K562 (cell line): ENCODE results near the gene IL6ST. TPM values are rescaled to one million over a fixed set of nuclear protein-coding genes. Genes with fewer than 3 reads are reported as not detected.

ENCODE experiments used
- ATAC-seq: fragments of 200-7000 bp; cut with Tn5 transposase; 3 replicates; pipeline ENCODE4 v1.9.1; 2020; ENCODE audit warnings: moderate library complexity
- BruUV-seq: library from RNA; stranded (reverse); fragments of 400-500 nt; replicated peaks from 2 replicates; lab custom pipeline; 2021; lab: Mats Ljungman, UMichigan
- CTCF ChIA-PET: fragments of 300-600 bp; formaldehyde crosslinking; extraction: SDS; loops from one replicate; lab custom pipeline; 2021; ENCODE audit warnings: low intra/inter-chr PET ratio; lab: Yijun Ruan, JAX
- POLR2A ChIA-PET: fragments of 300-600, 350-650 bp; sonication (Branson Sonifier 250); formaldehyde crosslinking; extraction: SDS; loops from one replicate; lab custom pipeline; 2021; ENCODE audit warnings: antibody characterized with exemption, inconsistent platforms; lab: Yijun Ruan, JAX
- DNase-seq, 4 experiments: peaks; one replicate each; pipeline versions ENCODE4 v3.0.0 to v3.0.0-alpha.2; 2011 to 2018; ENCODE audit warnings: low spot score in 3 of 4, mixed read lengths in 3 of 4; ENCODE audit errors: extremely low read depth in 1 of 4
- FAIRE-seq: peaks from 2 replicates; lab custom pipeline; 2011; peaks lifted over from hg19 to GRCh38; lab: Jason Lieb, UNC
- H2AFZ ChIP-seq: 2 replicates; pipeline ENCODE4 v1.6.0; 2011; ENCODE audit warnings: low read depth, low read length, control low read depth, inconsistent platforms
- H3K27ac ChIP-seq: fragments of 200-600 bp; 3 replicates; pipeline ENCODE4 v1.8.0; 2011; ENCODE audit warnings: low read depth, mild to moderate bottlenecking, control low read depth, inconsistent platforms, low read length, moderate library complexity, mixed read lengths; ENCODE audit errors: extremely low read depth
- H3K27me3 ChIP-seq, 2 experiments: fragments of 300-600 bp in 1 of 2; 2 replicates in 1 of 2; 3 replicates in 1 of 2; pipeline versions ENCODE4 v1.6.0 to v1.8.0; 2011; ENCODE audit warnings: inconsistent platforms in 2 of 2, low read length in 2 of 2, mild to moderate bottlenecking in 1 of 2, mixed read lengths in 1 of 2, moderate library complexity in 1 of 2; ENCODE audit not compliant: control insufficient read depth in 2 of 2, insufficient read depth in 2 of 2
- H3K36me3 ChIP-seq: fragments of 300-600 bp; 3 replicates; pipeline ENCODE4 v1.8.0; 2011; ENCODE audit warnings: mild to moderate bottlenecking, low read length, inconsistent platforms; ENCODE audit not compliant: control insufficient read depth, insufficient read depth
- H3K4me1 ChIP-seq, 2 experiments: fragments of 200-600 bp in 1 of 2; replicated peaks in 1 of 2; 2 replicates in 1 of 2; 3 replicates in 1 of 2; pipeline versions ENCODE4 v1.5.1 to v1.8.0; 2011; ENCODE audit warnings: inconsistent platforms in 2 of 2, low read length in 2 of 2, mild to moderate bottlenecking in 1 of 2, mixed read lengths in 1 of 2, moderate library complexity in 1 of 2; ENCODE audit not compliant: control insufficient read depth in 2 of 2, insufficient read depth in 2 of 2
- H3K4me2 ChIP-seq: 2 replicates; pipeline ENCODE4 v1.6.1; 2011; ENCODE audit warnings: low read length, control low read depth, inconsistent platforms, mixed read lengths; ENCODE audit not compliant: insufficient read depth
- H3K4me3 ChIP-seq: fragments of 200-600 bp; sonication (generic), shearing (Covaris generic); 2 replicates; pipeline ENCODE4 v1.5.1; 2016; ENCODE audit warnings: control low read depth, inconsistent platforms
- H3K79me2 ChIP-seq: fragments of 200-600 bp; 3 replicates; pipeline ENCODE4 v1.8.0; 2011; ENCODE audit warnings: low read length, inconsistent platforms; ENCODE audit not compliant: control insufficient read depth, insufficient read depth
- H3K9ac ChIP-seq, 2 experiments: 2 replicates each; pipeline versions ENCODE4 v1.6.0 to v1.6.1; 2011; ENCODE audit warnings: low read depth in 2 of 2, low read length in 2 of 2, control low read depth in 1 of 2, inconsistent platforms in 1 of 2, mild to moderate bottlenecking in 1 of 2, mixed read lengths in 1 of 2; ENCODE audit not compliant: insufficient read depth in 1 of 2
- H3K9me1 ChIP-seq: one replicate; pipeline ENCODE4 v1.6.0; 2011; ENCODE audit warnings: inconsistent platforms, mild to moderate bottlenecking, low read length, moderate library complexity; ENCODE audit not compliant: control insufficient read depth, insufficient read depth
- H3K9me3 ChIP-seq: replicated peaks from 2 replicates; pipeline ENCODE4 v1.5.1; 2011; ENCODE audit warnings: low read depth, low read length, inconsistent platforms; ENCODE audit not compliant: control insufficient read depth, insufficient read depth
- H4K20me1 ChIP-seq: replicated peaks from 2 replicates; pipeline ENCODE4 v1.6.1; 2011; ENCODE audit warnings: low read length, inconsistent platforms, mixed read lengths; ENCODE audit not compliant: control insufficient read depth, insufficient read depth
- HDAC8 ChIP-seq: fragments of 450-650 bp; IDR thresholded peaks from 2 replicates; pipeline ENCODE4 v1.6.1; 2016; ENCODE audit warnings: mild to moderate bottlenecking, missing genetic modification characterization, moderate library complexity, missing compliant biosample characterization
- PTTG1 ChIP-seq: fragments of 450-650 bp; IDR thresholded peaks from 2 replicates; pipeline ENCODE4 v1.6.1; 2016; ENCODE audit warnings: low read depth, mild to moderate bottlenecking, missing genetic modification characterization, missing compliant biosample characterization
- RBM17 ChIP-seq: fragments of 200-400 bp; formaldehyde crosslinking; IDR thresholded peaks from 2 replicates; pipeline ENCODE4 v1.6.1; 2017; ENCODE audit warnings: low read depth, mild to moderate bottlenecking, low read length, borderline replicate concordance
- SRSF7 ChIP-seq: fragments of 200-400 bp; formaldehyde crosslinking; optimal IDR thresholded peaks from 2 replicates; pipeline ENCODE3; 2017; ENCODE audit warnings: mild to moderate bottlenecking, low read depth, low read length
- ZNF121 ChIP-seq: sonication (generic); formaldehyde crosslinking; conservative IDR thresholded peaks from 2 replicates; pipeline ENCODE4 v1.8.0; 2022; ENCODE audit warnings: missing genetic modification reagents
- ZNF124 ChIP-seq: sonication (generic); formaldehyde crosslinking; IDR thresholded peaks from 2 replicates; pipeline ENCODE4 v1.8.1; 2022; ENCODE audit warnings: missing genetic modification reagents
- ZNF764 ChIP-seq: fragments of 250-450 bp; sonication (Bioruptor Pico); IDR thresholded peaks from 2 replicates; pipeline ENCODE4 v1.4.0; 2020; ENCODE audit warnings: low read depth, mild to moderate bottlenecking, moderate library complexity
- WGBS: fragments of 100-300 bp; shearing (Covaris generic); methylation state at CpG from one replicate; pipeline ENCODE4 v1.1.6; 2016; ENCODE audit warnings: low coverage, mixed read lengths; ENCODE audit not compliant: insufficient coverage; ENCODE audit errors: missing lambda C conversion rate; 5-methylcytosine and 5-hydroxymethylcytosine counted together
- in situ Hi-C: fragments of 300-500 bp; cut with MboI; formaldehyde crosslinking; loops from 4 replicates; pipeline ENCODE4 v1.15.0; 2018; ENCODE audit warnings: inconsistent platforms, mixed read lengths
- intact Hi-C: fragments of 100-400 bp; cut with micrococcal nuclease; formaldehyde crosslinking; loops from 2 replicates; pipeline ENCODE4 v1.14.2; 2022
- polyA plus RNA-seq, 8 experiments: library from polyadenylated mRNA; depleted of rRNA in 4 of 8; stranded (reverse) in 5 of 8; unstranded in 3 of 8; fragments of >200 nt; fragmentation: Nextera tagmentation in 2 of 8; fragmentation: Illumina TruSeq in 1 of 8; extraction: Ambion mirVana in 2 of 8; extraction: Trizol in 1 of 8; gene quantifications; 2 replicates each; pipeline versions ENCODE4 v1.2.1 to v1.2.3, GENCODE V29; 2011 to 2014; ENCODE audit warnings: inconsistent platforms in 1 of 8, missing spikeins in 1 of 8
- total RNA-seq, 7 experiments: library from RNA; depleted of rRNA in 6 of 7; stranded (reverse); fragments of >200 nt in 6 of 7; fragmentation: Illumina TruSeq in 2 of 7; extraction: Trizol in 2 of 7; gene quantifications; 2 replicates each; pipeline versions ENCODE4 v1.2.1 to v1.2.3, GENCODE V29; 2011 to 2021; ENCODE audit warnings: low replicate concordance in 1 of 7
- TF ChIP-seq, protein P1 (sequence below), 2 experiments: fragments of 200-800 bp in 1 of 2; sonication (Bioruptor generic) in 1 of 2; sonication (generic) in 1 of 2; formaldehyde crosslinking in 1 of 2; IDR thresholded peaks in 1 of 2; conservative IDR thresholded peaks in 1 of 2; 2 replicates each; pipeline versions ENCODE4 v1.5.0 to v1.6.1; 2016 to 2020; ENCODE audit warnings: missing compliant biosample characterization in 1 of 2, missing genetic modification characterization in 1 of 2, missing genetic modification reagents in 1 of 2
- TF ChIP-seq, protein P2 (sequence below): fragments of 450-650 bp; IDR thresholded peaks from 2 replicates; pipeline ENCODE4 v1.6.1; 2017; ENCODE audit warnings: antibody characterized with exemption, mild to moderate bottlenecking
- TF ChIP-seq, protein P3 (sequence below): fragments of 450-650 bp; IDR thresholded peaks from 2 replicates; pipeline ENCODE4 v1.6.1; 2018; ENCODE audit not compliant: partially characterized antibody
- TF ChIP-seq, protein P4 (sequence below): fragments of 450-650 bp; IDR thresholded peaks from 2 replicates; pipeline ENCODE4 v1.6.1; 2017; ENCODE audit warnings: mild to moderate bottlenecking, moderate library complexity

Gene IL6ST
- total and polyA plus RNA-seq, 9 of the 15 experiments (the other 6 are each of a cell fraction or from before 2014, with no cell fraction given) = 2.0 to 27.0 (median 7.9) TPM

DNA sequence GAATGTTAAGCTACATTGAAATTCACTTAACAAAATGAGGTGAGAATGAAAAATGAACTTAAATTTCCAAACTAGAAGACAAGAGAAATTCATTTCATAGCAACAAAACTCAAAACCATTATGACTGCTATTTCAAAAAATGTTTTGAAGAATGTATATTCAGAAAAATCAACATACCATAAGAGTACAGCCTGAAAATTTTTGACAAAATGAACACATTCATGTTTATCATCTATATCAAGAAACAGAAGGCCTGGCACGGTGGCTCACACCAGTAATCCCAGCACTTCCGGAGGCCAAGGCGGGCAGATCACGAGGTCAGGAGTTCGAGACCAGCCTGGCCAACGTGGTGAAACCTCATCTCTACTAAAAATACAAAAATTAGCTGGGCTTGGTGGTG is 4.2 kb upstream of the IL6ST start:
- in situ Hi-C loops = no loop called here
- Histone ChIP-seq H3K36me3 (no peaks in the 10 kb centered on the region), H3K4me1 (peaks cover 13 to 19% of the 10 kb centered on the region in 2 experiments), H3K4me2 (no peak overlapping the region), H3K27ac (no peak overlapping the region), H2AFZ (no peak overlapping the region), H3K79me2 (peaks cover 13% of the 10 kb centered on the region), H3K9me1 (no peaks in the 10 kb centered on the region), H3K9ac (no peak overlapping the region), H3K27me3 (no peaks in the 10 kb centered on the region), H3K4me3 (no peak overlapping the region), H4K20me1 (no peaks in the 10 kb centered on the region), H3K9me3 (peaks cover 7% of the 10 kb centered on the region; the same call in 1 of the 2 replicates)
- no peak for DNase-seq
- no peak for FAIRE-seq
- intact Hi-C loops = loop anchor here (5.0 kb wide), 2 partner anchors 58 to 203 kb away; no protein-coding TSS in a partner anchor
- BruUV-seq = no TSS peak
- WGBS = 62% methylated on average over 5 of the region's 6 CpGs
- ChIA-PET POLR2A (no interaction called here), CTCF (no interaction called here)
- ATAC-seq = no peak
- TF ChIP-seq RBM17 (no peak), ZNF121 (CRISPR knock-in tag) (no peak), ZNF124 (no peak), SRSF7 (no peak), HDAC8 (tag) (no peak), PTTG1 (tag) (no peak), ZNF764 (CRISPR knock-in tag) (no peak)
- TF ChIP-seq, protein P1, sequence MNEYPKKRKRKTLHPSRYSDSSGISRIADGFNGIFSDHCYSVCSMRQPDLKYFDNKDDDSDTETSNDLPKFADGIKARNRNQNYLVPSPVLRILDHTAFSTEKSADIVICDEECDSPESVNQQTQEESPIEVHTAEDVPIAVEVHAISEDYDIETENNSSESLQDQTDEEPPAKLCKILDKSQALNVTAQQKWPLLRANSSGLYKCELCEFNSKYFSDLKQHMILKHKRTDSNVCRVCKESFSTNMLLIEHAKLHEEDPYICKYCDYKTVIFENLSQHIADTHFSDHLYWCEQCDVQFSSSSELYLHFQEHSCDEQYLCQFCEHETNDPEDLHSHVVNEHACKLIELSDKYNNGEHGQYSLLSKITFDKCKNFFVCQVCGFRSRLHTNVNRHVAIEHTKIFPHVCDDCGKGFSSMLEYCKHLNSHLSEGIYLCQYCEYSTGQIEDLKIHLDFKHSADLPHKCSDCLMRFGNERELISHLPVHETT (CRISPR knock-in tag; conservative IDR thresholded peaks at IDR 0.05 in 1 of 2, IDR thresholded peaks at IDR 0.05 in 1 of 2) = no peak
- TF ChIP-seq, protein P2, sequence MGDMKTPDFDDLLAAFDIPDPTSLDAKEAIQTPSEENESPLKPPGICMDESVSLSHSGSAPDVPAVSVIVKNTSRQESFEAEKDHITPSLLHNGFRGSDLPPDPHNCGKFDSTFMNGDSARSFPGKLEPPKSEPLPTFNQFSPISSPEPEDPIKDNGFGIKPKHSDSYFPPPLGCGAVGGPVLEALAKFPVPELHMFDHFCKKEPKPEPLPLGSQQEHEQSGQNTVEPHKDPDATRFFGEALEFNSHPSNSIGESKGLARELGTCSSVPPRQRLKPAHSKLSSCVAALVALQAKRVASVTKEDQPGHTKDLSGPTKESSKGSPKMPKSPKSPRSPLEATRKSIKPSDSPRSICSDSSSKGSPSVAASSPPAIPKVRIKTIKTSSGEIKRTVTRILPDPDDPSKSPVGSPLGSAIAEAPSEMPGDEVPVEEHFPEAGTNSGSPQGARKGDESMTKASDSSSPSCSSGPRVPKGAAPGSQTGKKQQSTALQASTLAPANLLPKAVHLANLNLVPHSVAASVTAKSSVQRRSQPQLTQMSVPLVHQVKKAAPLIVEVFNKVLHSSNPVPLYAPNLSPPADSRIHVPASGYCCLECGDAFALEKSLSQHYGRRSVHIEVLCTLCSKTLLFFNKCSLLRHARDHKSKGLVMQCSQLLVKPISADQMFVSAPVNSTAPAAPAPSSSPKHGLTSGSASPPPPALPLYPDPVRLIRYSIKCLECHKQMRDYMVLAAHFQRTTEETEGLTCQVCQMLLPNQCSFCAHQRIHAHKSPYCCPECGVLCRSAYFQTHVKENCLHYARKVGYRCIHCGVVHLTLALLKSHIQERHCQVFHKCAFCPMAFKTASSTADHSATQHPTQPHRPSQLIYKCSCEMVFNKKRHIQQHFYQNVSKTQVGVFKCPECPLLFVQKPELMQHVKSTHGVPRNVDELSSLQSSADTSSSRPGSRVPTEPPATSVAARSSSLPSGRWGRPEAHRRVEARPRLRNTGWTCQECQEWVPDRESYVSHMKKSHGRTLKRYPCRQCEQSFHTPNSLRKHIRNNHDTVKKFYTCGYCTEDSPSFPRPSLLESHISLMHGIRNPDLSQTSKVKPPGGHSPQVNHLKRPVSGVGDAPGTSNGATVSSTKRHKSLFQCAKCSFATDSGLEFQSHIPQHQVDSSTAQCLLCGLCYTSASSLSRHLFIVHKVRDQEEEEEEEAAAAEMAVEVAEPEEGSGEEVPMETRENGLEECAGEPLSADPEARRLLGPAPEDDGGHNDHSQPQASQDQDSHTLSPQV = no peak
- TF ChIP-seq, protein P3, sequence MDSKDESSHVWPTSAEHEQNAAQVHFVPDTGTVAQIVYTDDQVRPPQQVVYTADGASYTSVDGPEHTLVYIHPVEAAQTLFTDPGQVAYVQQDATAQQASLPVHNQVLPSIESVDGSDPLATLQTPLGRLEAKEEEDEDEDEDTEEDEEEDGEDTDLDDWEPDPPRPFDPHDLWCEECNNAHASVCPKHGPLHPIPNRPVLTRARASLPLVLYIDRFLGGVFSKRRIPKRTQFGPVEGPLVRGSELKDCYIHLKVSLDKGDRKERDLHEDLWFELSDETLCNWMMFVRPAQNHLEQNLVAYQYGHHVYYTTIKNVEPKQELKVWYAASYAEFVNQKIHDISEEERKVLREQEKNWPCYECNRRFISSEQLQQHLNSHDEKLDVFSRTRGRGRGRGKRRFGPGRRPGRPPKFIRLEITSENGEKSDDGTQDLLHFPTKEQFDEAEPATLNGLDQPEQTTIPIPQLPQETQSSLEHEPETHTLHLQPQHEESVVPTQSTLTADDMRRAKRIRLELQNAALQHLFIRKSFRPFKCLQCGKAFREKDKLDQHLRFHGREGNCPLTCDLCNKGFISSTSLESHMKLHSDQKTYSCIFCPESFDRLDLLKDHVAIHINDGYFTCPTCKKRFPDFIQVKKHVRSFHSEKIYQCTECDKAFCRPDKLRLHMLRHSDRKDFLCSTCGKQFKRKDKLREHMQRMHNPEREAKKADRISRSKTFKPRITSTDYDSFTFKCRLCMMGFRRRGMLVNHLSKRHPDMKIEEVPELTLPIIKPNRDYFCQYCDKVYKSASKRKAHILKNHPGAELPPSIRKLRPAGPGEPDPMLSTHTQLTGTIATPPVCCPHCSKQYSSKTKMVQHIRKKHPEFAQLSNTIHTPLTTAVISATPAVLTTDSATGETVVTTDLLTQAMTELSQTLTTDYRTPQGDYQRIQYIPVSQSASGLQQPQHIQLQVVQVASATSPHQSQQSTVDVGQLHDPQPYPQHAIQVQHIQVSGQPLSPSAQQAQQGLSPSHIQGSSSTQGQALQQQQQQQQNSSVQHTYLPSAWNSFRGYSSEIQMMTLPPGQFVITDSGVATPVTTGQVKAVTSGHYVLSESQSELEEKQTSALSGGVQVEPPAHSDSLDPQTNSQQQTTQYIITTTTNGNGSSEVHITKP = no peak
- TF ChIP-seq, protein P4, sequence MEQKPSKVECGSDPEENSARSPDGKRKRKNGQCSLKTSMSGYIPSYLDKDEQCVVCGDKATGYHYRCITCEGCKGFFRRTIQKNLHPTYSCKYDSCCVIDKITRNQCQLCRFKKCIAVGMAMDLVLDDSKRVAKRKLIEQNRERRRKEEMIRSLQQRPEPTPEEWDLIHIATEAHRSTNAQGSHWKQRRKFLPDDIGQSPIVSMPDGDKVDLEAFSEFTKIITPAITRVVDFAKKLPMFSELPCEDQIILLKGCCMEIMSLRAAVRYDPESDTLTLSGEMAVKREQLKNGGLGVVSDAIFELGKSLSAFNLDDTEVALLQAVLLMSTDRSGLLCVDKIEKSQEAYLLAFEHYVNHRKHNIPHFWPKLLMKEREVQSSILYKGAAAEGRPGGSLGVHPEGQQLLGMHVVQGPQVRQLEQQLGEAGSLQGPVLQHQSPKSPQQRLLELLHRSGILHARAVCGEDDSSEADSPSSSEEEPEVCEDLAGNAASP = no peak
